ENCODE data around the gene RSAD1.

Gene RSAD1

DNA sequence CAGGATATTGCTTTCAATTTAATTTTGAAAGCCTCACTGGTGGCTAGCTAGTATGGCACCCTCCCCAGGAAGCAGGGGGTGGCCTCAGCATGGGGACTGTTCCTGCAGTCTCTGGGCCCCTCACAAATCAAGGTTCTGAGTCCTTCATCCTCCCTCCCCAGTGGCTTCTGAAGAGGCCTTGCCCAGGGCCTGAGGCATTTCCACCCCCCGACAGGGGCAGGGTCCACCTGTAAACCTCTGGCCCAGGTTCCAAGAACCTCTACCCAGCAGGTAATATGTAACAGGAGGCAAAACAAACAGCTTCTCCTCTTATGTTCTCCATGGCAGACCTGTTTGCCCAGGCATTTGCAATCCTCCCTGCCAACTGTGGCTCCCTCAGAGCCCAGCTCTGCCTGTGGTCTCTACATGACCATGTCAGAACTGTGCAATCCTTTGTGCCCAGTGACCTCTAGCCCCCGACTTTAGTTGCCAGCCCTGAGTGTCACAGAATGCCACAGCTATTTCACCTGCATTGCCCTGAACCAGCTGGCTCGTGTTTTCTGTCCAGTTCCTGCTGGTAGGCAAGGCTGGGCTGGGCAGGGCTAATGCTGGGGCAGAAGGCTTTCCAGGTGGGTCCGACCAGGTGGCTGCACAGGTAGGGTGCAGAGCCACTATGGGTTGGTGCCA is 38.4 kb upstream of the RSAD1 start:
- DNase-seq (ENCODE audit: extremely low read depth, low read depth): no peak
- no peak for TF ChIP-seq CTCF (IDR thresholded peaks at IDR 0.05; ENCODE audit: low read depth, low read length, missing control alignments)
- H3K4me3 ChIP-seq (replicated peaks; ENCODE audit: low read depth, low read length): no peak overlapping the region

- H3K4me3 ChIP-seq (replicated peaks; ENCODE audit: low read depth, low read length): no peak overlapping the region
- no peak for TF ChIP-seq CTCF (IDR thresholded peaks at IDR 0.05; ENCODE audit: low read depth, low read length, missing control alignments)
Observed at GRCh38 chr17:50440838-50441829, 37.5 kb upstream of the RSAD1 start.

GRCh38 chr17:50443505-50443974 is 35.1 kb upstream of the RSAD1 start:
- H3K4me3 ChIP-seq (replicated peaks; ENCODE audit: low read depth, low read length): no peak overlapping the region
- no peak for DNase-seq (ENCODE audit: extremely low read depth, low read depth)
- no peak for TF ChIP-seq CTCF (IDR thresholded peaks at IDR 0.05; ENCODE audit: low read depth, low read length, missing control alignments)

More at GRCh38 chr17:50440838-50441829, 37.5 kb upstream of the RSAD1 start:
- DNase-seq (ENCODE audit: extremely low read depth, low read depth): no peak

GRCh38 chr17:50444841-50445715 is 33.6 kb upstream of the RSAD1 start:
- no peak overlapping the region for H3K4me3 ChIP-seq (replicated peaks; ENCODE audit: low read depth, low read length)
- TF ChIP-seq CTCF (IDR thresholded peaks at IDR 0.05; ENCODE audit: low read depth, low read length, missing control alignments): no peak
- no peak for DNase-seq (ENCODE audit: extremely low read depth, low read depth)

DNA sequence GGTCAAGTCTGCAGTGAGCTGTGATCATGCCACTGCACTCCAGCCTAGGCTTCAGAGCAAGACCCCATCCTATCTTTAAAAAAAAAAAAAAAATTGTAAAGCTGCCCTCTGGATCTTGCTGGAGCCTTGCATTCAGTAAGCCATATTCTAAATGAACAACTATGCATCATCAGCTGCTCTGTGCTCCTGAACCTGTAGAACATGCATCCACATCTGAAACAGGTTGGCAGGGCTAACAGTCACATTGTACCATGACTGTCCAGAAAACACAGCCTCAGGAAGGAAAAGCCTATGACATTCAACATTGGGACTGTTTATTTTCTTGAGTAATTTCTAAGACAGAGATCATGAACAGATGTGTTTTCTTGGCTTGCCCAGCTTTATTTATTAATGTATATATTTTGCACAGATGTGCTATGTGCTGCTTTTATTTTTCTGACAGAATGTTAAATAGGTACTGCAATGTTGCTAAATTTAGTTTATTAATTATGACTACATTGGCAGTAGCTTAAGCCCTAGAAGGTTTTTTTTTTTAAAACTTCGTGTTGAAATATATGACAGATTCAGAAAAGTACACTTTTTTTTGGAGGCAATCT is 32.8 kb upstream of the RSAD1 start:
- no peak for TF ChIP-seq CTCF (IDR thresholded peaks at IDR 0.05; ENCODE audit: low read depth, low read length, missing control alignments)
- H3K4me3 ChIP-seq (replicated peaks; ENCODE audit: low read depth, low read length): no peak overlapping the region
- no peak for DNase-seq (ENCODE audit: extremely low read depth, low read depth)

Measured in HFF-Myc (cell line).